Measurements from ENCODE around the gene ABHD14A.
"Not testable (repeated sequence)": the region's sequence is repeated elsewhere in the genome, so short reads cannot be mapped to it uniquely, and the experiment has no call there.

The ABHD14A gene

DNA sequence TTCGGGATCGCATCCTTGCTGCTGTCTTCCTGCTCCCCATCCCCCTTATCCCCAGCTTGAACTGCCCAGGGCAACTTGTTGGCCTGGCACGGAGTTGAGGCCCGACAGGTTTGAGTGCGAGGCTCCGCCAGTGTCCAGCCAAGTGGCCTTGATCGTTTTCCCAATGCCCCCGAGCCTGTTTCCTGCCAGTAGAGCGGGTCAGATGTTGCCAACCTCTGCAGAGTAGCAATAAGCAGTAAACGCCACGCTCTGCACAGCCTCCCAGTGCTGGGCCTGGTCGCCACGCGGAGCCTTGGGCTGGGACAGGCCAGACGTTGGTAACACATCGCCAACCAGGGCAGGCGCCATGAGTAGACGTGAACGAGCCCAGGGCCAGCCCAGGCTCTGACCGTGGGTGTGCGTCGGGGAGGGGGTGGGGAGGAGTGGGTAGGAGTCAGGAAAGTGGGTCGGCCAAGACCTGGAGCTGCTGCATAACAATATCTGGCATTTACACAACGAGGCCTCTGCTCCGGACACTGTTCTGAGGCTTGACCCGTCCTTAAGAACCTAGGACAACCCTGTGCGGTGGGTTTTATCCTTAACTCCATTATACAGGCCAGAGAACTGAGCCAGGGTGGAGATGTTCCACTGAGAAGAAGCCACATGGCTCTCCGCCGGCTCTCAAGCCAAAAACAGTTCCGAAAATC lies 444 bp upstream of the ABHD14A start:
- no peak for DNase-seq (ENCODE audit: low read depth)

DNA sequence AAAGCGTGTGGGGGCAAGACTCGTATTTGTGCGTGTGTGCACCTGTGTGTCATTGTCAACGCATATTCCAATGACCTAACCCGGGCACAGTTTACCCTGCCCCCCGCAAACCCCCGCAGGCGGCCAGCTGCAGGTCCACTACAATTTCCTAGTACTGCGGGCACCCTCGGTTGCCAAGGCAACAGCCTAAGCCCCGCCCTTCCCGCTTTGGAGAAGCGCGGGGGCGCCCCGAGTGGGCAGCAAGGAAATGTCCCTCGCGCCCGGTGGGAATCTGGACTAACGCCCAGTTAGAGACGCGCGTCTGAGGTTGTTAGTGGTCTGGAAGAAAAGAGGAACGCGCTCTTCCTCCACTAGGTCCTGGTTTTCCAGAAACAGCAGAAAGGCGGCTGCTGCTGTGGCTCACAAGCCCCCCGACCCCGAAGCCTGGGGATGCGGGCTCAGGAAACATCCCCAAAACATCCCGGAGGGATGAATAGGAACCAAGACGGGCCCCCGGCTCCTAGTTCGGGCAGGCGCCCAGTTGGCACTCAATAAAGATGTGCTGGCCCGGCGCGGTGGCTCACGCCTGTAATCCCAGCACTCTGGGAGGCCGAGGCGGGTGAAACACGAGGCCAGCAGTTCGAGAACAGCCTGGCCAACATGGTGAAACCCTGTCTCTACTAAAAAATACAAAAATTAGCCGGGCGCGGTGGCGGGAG lies 1.1 kb downstream of the ABHD14A start:
- DNase-seq (ENCODE audit: low read depth), result no peak

DNA sequence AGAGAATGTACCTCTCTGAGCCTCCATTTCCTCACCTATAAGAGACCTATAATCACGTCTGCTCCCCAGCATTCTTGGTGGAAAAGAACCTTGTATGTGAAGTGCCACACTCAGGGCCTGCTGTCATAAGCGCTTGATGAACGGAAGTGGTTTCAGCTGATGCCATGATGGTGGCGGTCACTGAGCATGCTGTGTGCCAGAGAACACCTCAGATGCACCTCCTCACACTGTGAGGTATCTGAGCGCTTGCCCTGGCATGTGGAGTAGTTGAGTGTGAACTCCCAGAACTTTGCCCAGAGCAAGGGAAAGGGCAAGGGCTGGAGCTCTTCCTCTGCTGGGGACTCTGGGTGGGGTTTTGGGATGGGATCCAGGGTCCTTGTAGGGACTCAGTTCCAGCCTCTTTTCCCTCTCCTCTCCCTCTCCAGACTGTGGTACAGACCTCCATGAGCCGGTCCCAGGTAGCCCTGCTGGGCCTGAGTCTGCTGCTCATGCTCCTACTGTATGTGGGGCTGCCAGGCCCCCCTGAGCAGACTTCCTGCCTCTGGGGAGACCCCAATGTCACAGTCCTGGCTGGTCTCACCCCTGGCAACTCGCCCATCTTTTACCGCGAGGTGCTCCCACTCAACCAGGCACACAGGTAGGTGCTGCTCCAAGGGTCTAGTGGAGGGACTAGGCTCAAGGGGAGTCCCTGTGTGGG lies 2.7 kb downstream of the ABHD14A start:
- DNase-seq (ENCODE audit: low read depth), result no peak

DNA sequence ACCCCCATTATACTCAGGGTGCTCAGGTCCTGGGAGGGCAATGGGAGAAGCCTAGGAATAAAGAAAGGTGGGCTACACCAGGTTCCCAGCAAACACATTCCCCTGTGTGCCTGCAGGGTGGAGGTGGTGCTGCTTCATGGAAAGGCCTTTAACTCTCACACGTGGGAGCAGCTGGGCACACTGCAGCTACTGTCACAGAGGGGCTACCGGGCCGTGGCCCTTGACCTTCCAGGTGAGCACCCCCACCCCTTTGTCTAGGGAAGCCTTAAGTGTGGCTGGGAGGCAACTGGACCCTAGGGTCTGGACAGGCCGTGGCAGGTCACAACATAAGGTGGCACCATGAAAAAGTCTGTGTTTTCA lies 3.3 kb downstream of the ABHD14A start:
- DNase-seq (ENCODE audit: low read depth), result no peak

DNA sequence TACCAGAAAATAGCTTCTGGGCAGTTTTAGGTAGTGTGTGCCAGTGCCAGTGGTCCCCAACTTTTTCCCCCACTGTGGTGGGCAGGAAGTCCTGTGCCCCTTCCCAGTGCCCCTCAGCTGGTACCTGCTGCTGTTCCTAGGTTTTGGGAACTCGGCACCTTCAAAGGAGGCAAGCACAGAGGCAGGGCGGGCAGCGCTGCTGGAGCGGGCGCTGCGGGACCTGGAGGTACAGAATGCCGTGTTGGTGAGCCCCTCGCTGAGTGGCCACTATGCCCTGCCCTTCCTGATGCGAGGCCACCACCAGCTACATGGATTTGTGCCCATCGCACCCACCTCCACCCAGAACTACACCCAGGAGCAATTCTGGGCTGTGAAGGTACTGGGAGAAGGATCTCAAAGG lies 5.4 kb downstream of the ABHD14A start:
- DNase-seq (ENCODE audit: low read depth), result no peak

DNA sequence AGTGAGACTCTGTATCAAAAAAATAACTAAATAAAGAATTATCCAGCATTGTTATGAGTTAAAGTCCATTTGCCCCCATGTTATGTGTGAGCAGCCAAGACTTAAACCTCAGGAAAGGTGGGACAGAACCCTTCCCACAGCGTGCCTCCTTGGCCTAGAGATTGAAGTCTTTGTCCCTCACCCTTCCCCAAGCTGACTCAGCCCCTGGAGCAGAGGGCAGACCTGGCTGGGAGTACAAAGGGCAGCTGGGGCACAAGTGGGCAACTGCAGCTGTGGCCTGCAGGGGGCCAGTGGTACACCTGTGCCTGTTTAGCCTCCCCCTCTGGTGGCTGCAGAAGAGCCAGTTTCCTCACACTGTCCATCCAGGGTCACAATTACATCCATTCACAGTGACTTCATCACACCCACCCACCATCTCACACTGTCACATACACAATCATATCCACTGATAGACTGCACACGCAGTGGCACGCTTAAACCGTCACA lies 7.5 kb downstream of the ABHD14A start:
- DNase-seq (ENCODE audit: low read depth), result no peak

DNA sequence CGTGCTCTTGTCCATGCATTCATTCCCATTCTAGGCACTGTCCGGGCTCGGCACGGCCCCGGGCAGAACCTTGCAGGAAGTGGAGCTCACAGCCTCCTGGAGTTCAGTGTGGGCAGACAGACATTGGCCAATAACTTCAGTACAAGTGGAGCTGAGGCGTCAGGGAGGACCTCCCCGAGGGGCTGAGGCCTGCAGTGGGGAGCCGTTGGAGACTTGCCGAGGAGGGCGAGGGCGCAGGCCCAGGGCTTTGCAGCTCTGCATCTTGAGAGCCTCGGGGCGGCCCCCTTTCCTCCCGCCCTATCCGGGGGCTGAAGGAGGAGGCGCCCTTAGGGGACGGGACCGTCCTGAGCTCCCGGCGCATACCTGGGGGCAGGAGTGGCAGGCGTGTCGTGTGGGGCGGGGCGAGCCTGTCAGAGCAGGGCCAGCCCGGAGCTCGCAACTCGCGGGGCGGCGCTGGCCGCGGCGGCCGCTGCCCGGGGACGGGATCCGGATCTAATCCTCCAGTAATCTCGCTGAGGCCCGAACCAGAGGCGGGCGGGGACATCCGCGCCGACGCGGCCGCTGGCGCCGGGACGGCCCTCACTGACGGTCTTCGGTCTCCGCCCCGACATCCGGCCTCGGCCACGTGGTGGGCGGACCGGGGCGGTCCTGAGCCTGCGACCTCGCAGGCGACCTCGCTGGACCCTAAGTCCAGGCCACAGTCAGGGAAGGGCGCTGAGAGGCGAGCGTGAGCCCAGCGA lies 8.1 kb downstream of the ABHD14A start, which contains the start of gene ACY1:
Gene ACY1 (plus strand): TSS at position 698 of the 740 bp plus-strand sequence. CDS start 530 bp downstream, outside the sequence.
- peak; percentile 38 for DNase-seq (ENCODE audit: low read depth)

DNA sequence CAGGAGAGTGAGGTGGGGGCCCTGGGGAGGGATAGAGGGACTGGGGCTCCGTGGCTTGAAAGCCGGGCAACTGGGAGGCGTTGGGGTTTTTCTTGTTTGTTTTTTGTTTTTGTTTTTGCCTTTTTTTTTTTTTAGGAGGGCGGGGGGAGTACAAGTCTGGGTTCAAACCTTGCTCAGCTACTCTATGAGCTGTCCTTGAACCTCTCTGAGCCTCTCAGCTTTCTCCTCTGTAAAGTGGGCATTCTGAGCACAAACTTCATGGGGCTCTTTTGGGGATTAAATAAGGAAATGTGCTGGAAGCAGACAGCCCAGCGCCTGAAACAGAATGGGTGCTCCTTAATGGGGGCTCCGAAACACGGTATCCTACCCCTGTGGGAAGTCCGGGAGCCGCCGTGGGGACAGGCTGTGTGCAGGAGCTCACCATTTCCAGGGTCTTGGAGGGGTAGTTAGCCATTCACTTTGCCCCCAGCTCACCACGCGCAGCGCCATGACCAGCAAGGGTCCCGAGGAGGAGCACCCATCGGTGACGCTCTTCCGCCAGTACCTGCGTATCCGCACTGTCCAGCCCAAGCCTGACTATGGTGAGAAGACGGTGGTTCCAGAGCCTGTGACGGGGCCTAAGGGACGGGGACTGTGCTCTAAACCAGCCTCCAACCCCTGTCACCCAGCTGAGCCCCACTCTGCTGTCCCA lies 8.9 kb downstream of the ABHD14A start:
- DNase-seq (ENCODE audit: low read depth), result no peak

DNA sequence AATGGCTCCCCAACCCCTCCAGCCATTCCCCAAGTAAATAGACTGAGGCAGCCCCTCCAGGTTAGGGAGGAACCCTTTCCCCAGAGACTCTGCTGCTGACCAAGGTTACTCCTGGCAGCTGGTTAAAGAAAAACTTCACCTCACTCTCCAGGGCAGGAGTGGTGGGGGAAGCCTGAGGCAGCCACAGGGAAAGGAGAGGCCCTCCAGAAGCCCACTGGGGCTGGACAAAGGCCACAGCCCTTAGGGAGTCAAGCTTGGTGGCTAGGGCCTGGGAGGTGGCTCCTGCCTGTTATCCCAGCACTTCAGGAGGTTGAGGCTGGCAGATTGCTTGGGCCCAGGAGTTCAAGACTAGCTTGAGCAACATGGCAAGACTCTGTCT lies 9.4 kb downstream of the ABHD14A start:
- no peak for DNase-seq (ENCODE audit: low read depth)

DNA sequence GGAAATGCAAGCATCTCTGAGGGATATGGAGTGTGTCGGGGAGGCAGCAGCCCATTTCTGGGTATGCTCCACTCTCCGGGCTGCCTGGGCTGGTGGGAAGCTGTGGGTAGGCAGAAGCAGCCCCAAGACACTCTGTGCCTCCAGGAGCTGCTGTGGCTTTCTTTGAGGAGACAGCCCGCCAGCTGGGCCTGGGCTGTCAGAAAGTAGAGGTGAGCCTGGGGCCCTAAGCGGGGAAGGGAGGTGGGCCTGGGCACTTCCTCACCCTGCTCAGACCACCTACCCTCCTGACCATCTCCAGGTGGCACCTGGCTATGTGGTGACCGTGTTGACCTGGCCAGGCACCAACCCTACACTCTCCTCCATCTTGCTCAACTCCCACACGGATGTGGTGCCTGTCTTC lies 10.2 kb downstream of the ABHD14A start:
- DNase-seq (ENCODE audit: low read depth), result no peak

DNA sequence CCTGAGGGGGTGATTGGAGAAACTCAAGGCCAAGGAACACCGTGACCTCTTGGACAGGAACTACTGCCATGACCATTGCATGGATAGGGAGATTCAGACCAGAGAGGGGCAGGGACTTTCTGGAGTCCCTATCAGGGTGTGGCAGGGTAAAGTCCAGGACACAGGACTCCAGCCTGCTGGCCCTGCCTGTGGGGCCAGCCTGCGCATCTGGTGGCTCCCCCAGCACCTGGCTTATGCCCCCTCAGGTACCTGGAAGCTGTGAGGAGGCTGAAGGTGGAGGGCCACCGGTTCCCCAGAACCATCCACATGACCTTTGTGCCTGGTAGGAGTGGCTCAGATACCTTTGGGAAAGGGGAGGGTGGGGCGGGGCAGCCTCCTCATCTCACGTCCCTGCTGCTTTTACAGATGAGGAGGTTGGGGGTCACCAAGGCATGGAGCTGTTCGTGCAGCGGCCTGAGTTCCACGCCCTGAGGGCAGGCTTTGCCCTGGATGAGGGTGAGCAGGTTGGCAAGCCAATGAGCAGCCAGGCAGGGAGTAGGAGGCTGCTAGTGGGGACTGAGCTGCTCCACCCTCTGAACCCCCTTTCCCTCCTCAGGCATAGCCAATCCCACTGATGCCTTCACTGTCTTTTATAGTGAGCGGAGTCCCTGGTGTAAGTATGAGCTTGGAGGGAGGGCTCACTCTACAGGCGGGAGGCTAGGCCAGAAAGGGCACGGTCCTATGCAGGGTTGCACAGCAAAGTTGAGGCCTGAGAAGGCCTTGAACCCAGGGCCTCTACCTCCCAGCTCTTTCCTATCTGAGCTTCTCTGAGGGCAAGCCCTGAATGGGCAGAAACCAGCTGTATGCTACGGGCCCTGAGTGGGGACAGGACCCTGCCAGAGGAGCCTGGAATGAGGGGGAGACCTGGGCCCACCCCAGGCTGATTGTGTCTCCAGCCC lies 11.4 kb downstream of the ABHD14A start:
- DNase-seq (ENCODE audit: low read depth), result no peak

DNA sequence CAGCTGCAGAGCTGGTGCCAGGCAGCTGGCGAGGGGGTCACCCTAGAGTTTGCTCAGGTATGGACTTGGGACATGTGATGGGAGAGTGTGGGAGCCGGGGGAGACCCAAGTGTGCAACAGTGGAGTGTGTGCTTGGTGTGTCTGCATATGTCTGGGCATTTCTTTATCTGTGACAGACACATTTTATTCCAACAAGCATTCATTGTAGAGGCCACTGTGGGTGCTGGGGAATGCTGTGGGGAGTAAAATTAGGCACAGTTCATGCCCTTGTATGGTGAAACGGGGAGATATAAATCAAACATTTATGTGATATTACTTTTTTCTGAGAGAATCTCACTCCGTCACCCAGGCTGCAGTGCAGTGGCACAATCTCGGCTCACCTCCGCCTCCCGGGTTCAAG lies 12.7 kb downstream of the ABHD14A start:
- no peak for DNase-seq (ENCODE audit: low read depth)

DNA sequence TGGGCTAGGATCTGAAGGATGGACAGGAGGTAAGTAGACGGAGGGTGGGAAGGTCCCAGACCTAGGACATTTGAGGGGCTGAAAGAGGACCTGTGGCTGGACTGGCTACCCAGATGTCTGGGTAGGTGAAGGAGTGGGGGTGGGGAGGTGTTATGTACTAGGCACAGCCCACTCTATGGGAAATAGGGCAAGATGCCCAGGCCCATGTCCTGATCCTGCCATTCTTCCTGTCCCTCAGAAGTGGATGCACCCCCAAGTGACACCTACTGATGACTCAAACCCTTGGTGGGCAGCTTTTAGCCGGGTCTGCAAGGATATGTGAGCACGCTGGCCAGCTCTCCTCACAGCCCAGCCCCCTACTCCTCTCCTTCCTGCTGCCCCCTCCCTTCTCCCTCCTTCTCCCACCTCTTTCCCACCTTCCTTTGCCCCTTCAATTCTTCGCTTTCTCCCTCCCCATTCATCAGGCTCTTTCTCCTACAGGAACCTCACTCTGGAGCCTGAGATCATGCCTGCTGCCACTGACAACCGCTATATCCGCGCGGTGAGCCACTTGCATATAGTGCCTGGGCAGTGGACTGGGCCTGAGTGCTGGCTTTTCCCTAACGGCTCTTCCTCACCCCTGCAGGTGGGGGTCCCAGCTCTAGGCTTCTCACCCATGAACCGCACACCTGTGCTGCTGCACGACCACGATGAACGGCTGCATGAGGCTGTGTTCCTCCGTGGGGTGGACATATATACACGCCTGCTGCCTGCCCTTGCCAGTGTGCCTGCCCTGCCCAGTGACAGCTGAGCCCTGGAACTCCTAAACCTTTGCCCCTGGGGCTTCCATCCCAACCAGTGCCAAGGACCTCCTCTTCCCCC lies 13.7 kb downstream of the ABHD14A start:
- DNase-seq (ENCODE audit: low read depth), result no peak

DNA sequence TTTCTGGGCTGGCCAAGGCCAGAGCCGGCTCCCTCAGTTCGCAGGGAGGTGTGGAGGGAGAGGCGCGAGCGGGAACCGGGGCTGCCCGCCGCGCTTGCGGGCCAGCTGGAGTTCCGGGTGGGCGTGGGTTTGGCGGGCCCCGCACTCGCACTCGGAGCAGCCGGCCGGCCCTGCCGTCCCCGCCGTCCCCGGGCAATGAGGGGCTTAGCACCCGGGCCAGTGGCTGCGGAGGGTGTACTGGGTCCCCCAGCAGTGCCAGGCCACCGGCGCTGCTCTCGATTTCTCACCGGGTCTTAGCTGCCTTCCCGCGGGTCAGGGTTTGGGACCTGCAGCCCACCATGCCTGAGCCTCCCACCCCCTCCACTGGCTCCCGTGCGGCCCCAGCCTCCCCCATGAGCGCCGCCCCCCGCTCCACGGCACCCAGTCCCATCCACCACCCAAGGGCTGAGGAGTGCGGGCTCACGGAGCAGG lies 15.7 kb downstream of the ABHD14A start:
- not testable (repeated sequence) for DNase-seq (ENCODE audit: low read depth)

DNA sequence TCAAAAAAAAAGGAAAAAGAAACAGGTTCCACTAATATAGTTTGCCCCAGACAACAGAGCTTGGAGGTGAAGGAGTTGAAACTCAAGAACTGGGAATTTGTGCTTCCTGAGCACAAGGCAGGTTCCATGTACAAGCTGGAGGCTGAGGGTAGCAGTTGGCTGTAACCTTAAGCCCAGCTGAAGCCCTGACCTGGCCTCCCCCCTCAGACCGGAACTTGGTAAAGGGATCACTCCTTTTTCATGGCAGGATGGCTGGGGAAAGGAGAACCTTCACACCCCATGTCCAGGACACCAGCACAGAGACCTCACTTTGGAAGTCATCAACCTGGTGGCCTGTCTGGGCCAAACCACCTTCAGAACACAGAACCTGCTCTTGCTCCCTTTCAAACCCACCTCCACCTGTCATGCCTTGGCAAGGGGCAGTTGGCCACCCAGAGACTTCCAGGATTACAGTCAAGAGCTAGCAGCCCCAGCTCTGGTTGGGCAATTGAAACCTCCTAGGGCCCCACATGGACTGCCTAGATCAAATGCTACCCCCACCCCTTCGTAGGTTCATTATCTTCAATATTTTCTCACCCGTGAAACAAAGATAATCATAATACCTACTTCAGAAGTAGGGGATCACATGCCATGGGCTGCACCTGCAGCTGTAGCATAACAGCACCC lies 17.3 kb downstream of the ABHD14A start:
- no peak for DNase-seq (ENCODE audit: low read depth)

DNA sequence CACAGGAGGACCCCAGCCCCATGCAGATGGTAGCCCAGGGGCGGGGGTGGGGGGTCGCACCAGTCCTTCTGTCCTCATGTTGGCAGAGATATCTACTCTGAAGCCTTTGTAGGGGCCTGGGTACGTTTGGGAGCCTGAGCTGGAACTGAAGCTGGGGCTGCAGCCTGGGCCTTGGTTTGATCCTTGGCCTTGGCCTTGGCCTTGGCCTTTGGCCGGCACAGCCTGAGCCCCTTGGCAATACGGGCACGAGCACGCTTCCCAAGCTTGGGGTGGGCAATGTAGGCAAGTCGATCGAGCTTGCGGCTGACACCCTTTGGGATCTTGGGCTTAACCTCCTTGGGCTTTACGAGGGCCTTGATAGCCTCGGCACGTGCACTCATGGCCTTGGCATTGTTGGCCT lies 18.8 kb downstream of the ABHD14A start:
- DNase-seq (ENCODE audit: low read depth), result not testable (repeated sequence)

DNA sequence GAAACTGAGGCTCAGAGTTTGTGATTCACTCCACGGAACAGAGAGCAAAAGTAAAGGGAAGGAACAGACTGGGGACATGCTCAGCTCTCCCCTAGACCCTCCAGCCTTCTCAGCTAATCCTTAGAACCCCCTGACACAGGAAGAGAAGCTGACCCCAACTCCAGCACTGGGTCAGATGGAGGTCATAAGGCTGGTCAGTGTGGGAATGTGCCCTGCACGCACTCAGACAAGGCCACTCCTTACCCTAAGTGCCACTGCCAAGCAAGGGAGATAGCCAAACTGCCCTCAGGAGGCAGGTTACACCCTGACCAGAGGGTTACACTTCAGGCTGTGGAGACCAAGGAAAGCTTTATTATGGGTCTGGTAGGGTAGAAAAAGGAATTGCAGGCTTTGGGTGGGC lies 19.7 kb downstream of the ABHD14A start:
- DNase-seq (ENCODE audit: low read depth), result no peak

DNA sequence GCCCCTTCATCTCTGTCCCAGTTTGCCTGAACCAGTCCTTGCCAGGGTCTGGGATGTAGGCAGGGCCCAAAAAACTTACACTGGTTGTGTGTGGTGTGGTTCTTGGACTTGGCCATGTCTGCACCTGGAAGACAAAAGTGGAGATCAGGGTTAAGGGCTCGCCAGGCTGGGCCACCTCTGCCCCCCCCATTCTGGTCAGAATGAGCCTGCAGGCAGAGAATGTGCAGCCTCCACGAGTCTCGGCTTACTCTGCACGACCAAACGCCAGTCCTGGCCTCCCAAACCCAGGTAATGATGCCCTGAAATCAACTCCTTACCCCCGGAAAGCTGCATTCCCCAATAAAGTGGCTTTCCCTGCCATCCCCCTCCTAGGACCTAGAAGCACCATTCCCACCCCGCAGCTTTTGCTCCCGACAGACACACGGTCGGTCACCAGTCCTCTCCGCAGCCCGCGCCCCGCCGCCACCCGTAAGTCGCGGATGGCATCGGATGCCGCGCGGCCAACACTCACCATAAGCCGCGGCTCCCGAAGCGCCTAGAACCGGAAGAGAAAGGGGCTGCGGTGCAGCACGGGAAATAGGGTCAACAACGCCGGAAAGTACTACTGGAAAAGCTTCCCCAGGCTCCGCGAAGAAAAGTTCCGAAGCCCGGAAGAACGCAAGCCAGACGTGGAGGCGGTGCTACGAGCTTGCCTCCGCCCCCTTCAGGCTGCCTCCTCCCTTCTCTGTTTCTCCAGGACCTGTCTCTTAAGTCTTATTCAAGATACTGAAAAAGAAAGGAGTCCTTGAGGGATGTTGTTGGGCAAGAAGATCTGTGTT lies 20.7 kb downstream of the ABHD14A start, which contains the start of gene RPL29:
Gene RPL29 (minus strand): TSS at position 550 of the 818 bp plus-strand sequence. CDS start 434 bp downstream, at position 116.
- peak; percentile 82 for DNase-seq (ENCODE audit: low read depth)

Measured in stimulated activated CD8-positive, alpha-beta memory T cell treated with anti-CD3 and anti-CD28 coated beads, Interleukin-15, amount 100 ng/mL, for 1 hour (primary cell).